K562 treated with DMSO at 1 percent for 4 hours (cell line): ENCODE results near the gene ACTL9. TPM values are rescaled to one million over a fixed set of nuclear protein-coding genes. Genes with fewer than 3 reads are reported as not detected.

Experiments used
- total RNA-seq: library from RNA; unstranded; fragments of 300-600 nt; gene quantifications from 2 replicates; pipeline ENCODE4 v1.2.3, GENCODE V29; 2022; ENCODE audit not compliant: insufficient read depth

The ACTL9 gene
- 0.59 TPM in 1 of 2 replicates, not detected in the other for total RNA-seq

GRCh38 chr19:8698433-8699063 lies at the start of gene ACTL9:
Gene ACTL9, minus strand, starts transcription at chr19:8698795. Its CDS starts 94 bp downstream, at chr19:8698701.

GRCh38 chr19:8721334-8721733 lies 22.7 kb upstream of the ACTL9 start, which contains the start of gene OR2Z1:
Gene OR2Z1, plus strand, starts transcription at chr19:8721634. Its CDS starts 9,395 bp downstream, at chr19:8731029.

Other genes with a start within 250 kb of the ACTL9 start
- not detected in 2 replicates for gene PRAM1, start 196.2 kb downstream of the ACTL9 start, total RNA-seq
- 5.4 and 14.3 TPM in 2 replicates for gene ZNF414, start 184.6 kb downstream of the ACTL9 start, total RNA-seq
- gene MYO1F, start 121.4 kb downstream of the ACTL9 start, total RNA-seq, result 67.3 and 70.8 TPM in 2 replicates
- gene ADAMTS10, start 88.1 kb downstream of the ACTL9 start, total RNA-seq, result 0.46 and 1.1 TPM in 2 replicates
- not detected in 2 replicates for gene NFILZ, start 68.2 kb downstream of the ACTL9 start, total RNA-seq
- gene OR2Z1, start 22.8 kb upstream of the ACTL9 start, total RNA-seq, result not detected in 2 replicates
- gene ZNF558, start 133.5 kb upstream of the ACTL9 start, total RNA-seq, result 8.1 and 16.7 TPM in 2 replicates
- not detected in 2 replicates for gene MBD3L1, start 133.6 kb upstream of the ACTL9 start, total RNA-seq